ENCODE data around the gene SDHAF3.
"Not testable (repeated sequence)": the region's sequence is repeated elsewhere in the genome, so short reads cannot be mapped to it uniquely, and the experiment has no call there.

Gene SDHAF3

DNA sequence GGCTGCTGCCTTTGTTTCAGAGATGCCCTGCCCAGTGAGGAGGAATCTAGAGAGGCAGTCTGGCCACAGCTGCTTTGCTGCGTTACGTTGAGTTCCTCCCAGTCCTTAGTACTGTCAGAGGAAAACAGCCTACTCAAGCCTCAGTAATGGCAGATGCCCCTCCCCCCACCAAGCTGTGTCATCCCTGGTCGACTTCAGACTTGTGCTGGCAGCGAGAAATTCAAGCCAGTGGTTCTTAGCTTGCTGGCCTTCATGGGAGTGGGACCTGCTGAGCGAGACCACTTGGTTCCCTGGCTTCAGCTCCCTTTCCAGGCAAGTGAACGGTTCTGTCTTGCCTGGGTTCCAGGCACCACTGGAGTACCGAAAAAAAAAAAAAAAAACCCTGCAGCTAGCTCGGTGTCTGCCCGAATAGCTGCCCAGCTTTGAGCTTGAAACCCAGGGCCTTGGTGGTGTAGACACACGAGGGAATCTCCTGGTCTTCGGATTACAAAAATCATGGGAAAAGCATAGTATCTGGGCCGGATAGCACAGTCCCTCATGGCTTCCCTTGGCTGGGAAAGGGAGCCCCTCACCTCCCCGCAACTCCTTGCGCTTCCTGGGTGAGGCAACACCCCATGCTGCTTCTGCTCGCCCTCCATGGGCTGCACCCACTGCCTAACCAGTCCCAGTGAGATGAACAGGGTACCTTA, 9.1 kb downstream of the SDHAF3 start:
- no peak for DNase-seq (ENCODE audit: low read depth)

DNA sequence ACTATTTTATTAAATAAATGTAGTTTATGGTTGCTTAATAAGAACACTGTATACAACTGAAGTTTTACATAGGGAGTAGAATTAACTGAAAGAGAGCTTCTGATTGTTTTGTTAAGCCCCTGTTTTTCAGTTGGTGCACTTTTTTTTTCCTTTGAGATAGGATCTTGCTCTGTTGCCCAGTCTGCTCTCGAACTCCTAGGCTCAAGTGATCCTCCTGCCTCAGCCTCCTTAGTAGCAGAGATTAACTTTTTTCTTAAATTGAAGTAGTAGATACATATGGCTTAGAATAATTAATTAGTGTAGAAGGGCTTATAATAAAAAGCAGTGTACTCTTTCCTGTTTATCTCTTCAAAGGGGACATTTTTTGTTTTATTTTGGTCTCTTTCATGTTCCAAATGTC, 11.2 kb downstream of the SDHAF3 start:
- no peak for DNase-seq (ENCODE audit: low read depth)

DNA sequence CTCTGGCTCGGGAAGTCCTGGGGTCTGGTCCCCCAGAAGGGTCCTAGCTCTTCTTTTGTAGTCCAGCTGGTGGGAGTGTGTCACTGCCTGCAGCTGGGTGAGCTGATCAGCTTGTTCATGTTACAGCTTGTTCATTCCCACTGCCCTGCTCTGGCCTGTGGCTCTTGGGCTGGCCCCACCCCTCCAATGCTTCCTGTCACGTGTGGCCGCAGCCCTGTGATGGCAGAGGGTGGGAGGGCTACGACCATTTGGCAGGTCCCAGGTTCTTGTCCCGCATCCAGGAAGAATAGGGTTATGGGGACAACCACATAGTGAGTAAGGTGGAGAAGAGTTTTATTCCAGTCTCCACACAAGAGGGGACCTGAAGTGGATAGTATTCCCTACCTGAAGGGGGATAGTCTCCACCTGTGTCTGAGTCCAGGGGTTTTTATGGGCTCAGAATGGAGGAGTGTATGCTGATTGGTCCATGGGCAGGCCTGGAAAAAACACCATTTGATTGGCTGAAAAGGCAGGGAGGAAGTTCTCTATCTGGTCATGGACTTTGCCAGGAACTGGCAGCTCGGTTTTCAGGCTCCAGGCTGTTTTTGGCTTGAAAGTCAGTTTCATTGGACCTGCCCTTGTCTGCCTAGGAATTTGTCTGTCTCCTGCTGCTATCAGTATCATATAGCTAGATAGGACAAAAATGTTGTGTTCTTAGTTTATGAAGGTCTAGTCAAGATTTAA, 13.1 kb downstream of the SDHAF3 start:
- no peak for DNase-seq (ENCODE audit: low read depth)

DNA sequence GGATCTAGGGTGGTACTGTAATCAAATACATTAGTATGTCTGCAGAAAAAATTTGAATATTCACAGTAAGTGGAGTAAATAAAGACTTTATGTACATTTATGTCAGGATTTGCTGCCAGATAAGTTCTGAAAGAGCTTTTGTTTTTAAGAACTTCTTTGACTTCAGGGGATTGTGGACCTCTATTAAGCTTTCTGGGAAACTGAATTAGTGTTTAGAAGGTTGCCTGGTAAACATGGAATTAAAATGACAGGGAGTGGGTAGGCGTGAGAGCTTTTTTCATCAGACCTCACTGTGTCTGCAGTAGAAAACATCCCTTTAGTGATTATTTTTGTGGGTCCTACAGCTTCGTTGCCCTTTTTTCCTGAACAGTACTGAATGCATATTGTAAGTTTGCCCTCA, 15.7 kb downstream of the SDHAF3 start:
- no peak for DNase-seq (ENCODE audit: low read depth)

DNA sequence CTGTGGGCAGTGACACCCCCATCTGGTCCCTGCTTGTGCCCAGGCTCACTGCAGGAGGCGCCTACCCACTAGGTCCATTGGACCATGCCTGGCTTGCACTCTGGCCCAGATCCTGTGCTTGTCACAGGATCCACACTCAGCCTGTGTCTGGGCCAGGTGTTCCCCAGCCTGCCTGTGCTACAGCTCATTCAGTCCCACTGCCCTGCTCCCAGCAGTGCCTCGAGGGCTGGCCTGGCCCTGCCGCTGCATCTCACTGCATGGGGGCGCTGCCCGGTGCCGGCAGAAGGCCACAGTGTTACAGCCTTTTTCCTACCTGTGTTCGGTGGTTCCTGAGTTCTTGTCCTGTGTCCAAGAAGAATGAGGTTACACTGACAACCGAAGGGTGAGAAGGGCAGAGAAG, 21.3 kb downstream of the SDHAF3 start:
- DNase-seq (ENCODE audit: low read depth) = no peak

DNA sequence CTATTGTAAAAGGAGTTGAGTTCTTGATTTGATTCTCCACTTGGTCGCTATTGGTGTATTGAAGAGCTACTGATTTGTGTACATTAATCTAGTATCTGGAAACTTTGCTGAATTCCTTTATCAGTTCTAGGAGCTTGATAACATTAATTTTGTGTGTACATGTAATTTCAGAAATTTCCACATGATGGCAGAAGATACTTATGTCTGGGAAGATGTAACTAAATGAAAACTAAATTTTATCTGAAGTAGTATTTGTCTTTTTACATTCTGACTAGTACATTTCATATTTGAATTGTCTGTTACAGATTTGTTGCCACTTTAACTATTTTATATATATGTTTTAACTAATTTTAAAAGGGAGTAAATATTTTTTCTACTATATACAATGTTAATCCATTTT, 27.6 kb downstream of the SDHAF3 start:
- DNase-seq (ENCODE audit: low read depth) = peak; percentile 46

DNA sequence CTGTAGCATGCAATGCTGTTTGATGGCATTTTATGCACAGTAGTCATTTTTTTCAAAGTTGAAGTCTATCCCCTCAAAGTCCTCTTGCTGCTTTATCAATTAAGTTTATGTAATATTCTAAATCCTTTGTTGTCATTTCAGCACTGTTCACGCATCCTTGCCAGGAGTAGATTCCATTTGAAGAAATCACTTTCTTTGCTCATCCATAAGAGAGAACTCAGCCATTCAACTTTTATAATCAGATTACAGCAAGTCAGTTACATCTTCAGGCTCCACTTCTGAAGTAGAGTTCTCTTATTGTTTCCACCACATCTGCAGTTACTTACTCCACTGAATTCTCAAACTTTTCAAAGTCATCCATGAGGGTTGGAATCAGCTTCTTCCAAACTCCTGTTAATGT, 32.3 kb downstream of the SDHAF3 start:
- DNase-seq (ENCODE audit: low read depth) = no peak

DNA sequence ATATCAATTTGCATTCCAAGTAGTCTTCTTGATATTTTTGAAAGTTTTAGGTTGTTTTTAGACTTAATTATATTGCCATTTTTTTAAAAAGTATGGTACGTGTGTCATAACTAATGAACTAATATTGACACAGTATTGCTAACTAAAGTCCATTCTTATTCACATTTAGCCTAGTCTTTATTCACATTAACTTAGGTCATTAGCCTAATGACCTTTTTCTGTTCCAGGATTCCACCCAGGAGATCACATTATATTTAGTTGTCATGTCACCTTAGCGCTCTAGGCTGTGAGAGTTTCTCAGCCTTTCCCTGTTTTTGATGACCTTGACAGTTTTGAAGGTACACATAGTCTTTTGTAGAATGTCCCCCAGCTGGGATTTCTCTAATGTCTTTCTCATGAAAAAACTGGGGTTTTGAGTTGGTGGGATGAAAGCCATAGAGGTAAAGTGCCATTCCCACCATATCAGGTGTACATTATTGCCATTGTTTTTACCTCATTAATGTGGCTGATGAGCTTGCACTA, 38.5 kb downstream of the SDHAF3 start:
- no peak for DNase-seq (ENCODE audit: low read depth)

DNA sequence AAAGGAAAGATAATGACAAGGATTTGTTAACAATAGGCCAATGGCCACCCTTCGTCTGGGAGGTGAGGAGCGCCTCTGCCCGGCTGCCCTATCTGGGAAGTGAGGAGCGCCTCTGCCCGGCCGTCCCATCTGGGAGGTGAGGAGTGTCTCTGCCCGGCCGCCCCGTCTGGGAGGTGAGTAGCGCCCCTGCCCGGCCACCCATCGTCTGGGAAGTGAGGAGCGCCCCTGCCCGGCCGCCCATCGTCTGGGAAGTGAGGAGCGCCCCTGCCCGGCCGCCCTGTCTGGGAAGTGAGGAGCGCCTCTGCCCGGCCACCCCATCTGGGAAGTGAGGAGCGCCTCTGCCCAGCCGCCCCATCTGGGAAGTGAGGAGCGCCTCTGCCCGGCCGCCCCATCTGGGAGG, 42.5 kb downstream of the SDHAF3 start:
- DNase-seq (ENCODE audit: low read depth) = not testable (repeated sequence)

DNA sequence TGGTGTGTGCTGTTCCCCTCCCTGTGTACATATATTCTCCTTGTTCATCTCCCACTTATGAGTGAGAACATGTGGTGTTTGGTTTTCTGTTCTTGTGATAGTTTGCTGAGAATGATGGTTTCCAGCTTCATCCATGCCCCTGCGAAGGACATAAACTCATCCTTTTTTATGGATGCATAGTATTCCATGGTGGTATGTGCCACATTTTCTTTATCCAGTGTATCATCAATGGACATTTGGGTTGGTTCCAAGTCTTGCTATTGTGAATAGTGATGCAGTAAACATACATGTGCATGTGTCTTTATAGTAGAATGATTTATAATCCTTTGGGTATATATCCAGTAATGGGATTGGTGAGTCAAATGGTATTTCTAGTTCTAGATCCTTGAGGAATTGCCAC, 44.1 kb downstream of the SDHAF3 start:
- DNase-seq (ENCODE audit: low read depth) = not testable (repeated sequence)

DNA sequence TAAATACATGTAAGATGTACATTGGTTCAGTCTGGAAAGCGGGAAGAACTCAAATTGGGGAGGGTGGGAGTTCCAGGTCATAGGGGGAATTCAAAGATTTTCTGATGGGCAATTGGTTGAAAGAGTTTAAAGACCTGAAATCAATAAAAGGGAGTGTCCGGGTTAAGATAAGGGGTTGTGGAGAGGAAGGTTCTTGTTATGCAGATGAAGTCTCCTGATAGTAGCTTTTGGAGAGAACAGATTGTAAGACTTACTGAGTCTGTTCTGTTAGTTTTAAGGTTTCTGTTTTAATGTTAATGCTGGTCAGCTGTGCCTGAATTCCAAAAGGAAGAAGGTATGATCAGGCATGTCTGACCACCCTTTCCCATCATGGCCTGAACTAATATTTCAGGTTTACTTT, 48.8 kb downstream of the SDHAF3 start:
- no peak for DNase-seq (ENCODE audit: low read depth)

DNA sequence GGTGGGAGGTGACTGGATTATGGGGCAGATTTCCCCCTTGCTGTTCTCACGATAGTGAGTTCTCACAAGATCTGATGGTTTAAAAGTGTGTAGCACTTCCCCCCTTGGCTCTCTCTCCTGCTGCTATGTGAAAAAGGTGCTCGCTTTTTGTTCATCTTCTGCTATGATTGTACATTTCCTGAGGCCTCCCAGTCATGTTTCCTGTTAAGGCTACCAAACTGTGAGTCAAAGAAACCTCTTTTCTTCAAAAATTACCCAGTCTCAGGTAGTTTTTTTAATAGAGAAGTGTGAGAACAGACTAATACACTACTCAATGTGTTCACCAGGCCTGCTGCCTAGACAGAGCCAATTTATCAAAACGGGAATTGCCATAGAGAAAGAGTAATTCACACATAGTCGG, 49.7 kb downstream of the SDHAF3 start:
- no peak for DNase-seq (ENCODE audit: low read depth)

DNA sequence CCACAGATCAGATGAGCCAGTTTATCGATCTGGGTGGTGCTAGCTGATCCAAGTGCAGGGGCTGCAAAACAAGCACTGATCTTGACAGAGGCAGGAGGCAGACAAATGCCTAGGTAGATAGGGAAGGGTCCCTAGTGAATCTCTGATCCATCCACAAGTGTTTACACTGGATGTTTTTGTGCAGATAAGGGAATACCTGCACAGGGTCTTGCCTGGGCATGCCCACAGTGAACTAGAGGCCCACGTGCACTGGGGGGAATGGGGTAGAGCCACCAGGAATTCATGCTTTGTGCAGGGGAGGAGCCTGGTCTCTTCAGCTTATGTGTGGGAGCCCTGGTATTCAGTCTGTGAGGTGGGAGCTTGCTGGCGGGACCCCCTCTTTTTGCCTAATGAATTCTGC, 50.3 kb downstream of the SDHAF3 start:
- no peak for DNase-seq (ENCODE audit: low read depth)

DNA sequence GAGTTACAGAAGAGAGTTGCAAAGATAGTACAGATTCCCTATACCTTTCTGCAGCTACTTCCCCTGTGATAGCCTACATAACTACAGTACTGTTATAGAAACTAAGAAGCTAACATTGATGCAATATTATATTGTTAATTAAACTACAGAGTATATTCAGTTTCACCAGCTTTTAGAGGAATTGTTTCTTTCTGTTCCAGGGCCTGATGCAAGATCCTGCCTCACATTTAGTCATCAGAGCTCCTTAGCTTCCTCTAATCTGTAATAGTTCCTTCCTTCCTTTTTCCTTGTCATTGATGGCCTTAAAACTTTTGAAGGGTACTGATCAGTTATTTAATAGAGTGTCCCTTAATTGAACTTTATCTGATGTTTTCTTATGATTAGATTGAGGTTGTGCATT, 56.8 kb downstream of the SDHAF3 start:
- peak; percentile 6 for DNase-seq (ENCODE audit: low read depth)

DNA sequence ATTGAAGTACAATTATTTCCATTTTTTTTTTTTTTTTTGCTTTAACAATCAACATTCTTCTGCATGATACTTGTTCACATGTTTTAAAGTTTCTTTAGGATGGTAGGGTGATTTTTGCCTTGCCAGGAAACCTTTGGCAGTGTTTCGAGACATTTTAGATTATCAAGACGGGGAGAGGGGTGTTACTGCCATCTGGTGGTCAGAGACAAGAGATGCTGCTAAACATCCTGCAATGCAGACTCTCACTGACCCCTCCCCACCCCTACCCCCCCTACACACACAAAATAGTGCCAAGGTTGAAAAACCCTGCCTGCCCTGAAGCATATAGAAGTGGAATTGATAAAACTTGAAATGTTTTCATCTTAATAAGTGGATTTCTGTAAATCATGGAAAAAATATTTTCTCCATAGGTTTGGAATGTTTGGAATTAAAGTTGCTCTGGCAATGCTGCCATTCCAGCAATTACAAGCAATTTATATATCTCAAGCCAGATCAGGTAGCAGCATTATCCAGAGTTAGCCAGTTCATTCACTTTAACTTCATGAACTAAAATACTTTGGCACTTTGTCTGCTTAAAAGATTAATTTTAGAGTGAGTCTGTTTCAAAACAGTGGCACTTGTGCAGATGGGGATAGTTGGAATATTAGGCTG, 62.1 kb downstream of the SDHAF3 start:
- DNase-seq (ENCODE audit: low read depth) = peak; percentile 60

DNA sequence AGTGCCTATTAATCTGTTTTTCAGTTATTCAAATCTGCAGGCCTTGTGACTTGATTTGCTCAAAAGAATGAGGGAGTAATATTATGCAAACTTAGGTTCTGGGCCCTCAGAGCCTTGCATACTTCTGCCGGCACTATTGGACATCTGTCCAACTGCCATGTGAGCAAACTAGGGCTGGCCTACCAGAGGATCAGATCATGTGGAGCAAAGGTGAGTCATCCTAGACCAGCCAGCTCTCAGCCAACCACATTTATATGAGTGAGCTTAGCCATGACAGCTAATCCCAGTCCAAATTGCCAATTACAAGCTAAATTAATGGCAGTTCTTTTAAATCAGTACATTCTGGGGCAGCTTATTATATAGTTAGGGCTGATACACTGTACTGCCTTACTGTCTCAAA, 69.6 kb downstream of the SDHAF3 start:
- DNase-seq (ENCODE audit: low read depth) = peak; percentile 48

DNA sequence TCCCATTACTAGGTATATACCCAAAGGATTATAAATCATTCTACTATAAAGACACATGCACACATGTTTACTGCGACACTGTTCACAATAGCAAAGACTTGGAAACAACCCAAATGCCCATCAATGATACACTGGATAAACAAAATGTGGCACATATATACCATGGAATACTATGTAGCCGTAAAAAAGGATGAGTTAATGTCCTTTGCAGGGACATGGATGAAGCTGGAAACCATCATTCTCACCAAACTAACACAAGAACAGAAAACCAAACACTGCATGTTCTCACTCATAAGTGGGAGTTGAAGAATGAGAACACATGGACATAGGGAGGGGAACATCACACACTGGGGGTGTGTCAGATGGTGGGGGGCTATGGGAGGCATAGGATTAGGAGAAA, 78.7 kb downstream of the SDHAF3 start:
- not testable (repeated sequence) for DNase-seq (ENCODE audit: low read depth)

DNA sequence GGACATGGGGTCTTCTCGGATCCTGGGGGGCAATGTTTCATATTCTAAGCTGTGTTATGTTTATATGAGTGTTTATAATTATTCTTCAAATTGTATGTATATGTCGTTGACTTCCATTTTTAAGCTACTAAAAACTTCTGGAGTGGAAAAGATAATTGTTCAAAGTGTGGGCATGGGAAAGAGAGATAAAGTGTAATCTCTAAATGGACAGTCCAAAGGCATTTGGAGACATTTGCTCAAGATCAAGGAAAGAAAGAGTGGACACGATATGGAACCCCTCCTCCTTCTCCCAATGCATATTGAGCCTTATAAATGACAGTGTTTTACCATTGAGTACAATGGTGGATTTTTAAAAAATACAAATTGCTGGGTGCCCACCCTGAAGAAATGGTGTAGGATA, 81.1 kb downstream of the SDHAF3 start:
- DNase-seq (ENCODE audit: low read depth) = no peak

DNA sequence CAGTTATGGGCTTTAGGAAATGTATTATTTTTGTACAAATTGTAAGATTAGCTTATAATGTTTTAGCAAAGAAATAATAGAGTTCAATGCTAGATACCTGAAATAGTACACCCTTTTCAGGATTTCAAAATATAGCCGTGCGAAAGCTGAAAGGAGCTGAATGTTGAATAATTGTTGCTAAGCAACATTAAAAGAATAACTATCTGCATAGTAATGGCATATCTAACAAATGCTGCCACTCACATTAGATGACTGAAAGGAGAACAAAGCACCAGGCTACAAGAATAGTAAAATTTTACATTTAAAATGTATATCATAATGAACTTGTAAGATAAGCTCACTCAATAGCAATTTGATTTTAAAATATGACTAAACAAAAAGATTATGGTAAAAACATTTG, 82.5 kb downstream of the SDHAF3 start:
- DNase-seq (ENCODE audit: low read depth) = no peak

DNA sequence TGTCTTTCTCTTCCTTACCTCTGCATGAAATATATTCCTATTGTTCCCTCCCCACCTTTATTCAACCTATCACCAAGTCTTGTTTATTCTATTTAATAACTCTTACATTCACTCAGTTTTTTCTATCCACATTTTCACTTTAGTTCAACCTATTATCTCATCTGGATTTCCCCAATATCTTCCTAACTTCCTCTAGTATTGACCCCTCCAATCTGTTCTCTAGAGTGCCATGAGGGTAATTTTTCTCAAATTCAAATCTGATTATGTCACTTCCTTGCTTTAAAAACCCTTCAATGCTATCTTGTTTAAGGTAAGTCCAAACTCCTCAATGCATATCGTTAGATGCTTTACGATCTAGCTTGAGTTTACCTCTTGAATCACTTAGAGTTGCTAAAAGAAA, 86.5 kb downstream of the SDHAF3 start:
- DNase-seq (ENCODE audit: low read depth) = no peak

DNA sequence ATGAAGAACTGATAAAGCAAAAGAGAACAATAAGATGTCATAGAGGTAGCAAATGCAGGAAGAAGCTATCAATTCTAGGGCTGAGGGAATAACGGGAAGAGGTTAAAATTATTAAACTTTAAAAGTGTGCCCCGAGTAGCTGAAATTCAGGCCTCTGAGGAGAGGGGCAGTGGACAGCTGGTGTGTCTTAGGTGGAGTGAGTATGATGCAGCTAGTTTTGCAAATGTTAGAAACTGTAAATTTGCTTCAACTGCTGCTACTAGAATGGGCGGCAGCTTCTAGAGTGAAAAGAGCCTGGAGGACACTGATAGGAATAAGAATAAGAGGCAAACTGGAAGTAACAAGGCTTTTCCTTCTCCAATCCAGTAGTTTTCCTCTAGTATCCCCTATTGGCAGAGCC, 87.3 kb downstream of the SDHAF3 start:
- DNase-seq (ENCODE audit: low read depth) = no peak

DNA sequence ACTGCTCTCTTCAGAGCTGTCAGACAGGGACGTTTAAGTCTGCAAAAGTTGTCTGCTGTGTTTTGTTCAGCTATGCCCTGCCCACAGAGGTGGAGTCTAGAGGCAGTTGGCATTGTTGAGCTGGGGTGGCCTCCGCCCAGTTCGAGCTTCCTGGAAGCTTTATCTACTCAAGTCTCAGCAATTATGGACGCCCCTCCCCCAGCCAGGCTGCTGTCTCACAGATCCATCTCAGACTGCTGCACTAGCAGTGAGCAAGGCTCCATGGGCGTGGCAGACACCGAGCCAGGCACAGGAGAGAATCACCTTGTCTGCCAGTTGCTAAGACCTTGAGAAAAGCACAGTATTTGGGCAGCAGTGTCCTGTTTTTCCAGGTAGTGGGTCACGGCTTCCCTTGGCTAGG, 98.1 kb downstream of the SDHAF3 start:
- no peak for DNase-seq (ENCODE audit: low read depth)

DNA sequence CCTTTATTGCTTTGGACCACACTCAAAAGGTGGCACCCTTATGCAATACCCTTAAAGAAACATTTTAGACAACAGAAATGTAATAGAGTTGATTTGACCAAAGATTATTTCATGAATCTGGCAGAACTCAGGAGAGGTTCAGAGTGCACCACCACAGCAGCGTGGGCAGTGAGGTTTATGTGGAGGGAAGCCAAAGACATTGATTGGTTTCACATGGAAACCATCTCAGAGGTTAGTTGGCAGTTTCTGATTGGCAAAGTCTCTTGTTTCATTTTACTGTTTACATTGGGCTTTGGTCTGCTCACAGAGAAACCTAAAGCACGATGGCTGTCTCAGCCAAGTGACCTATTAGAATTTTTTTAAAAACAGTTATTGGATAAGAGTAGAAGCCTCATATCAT, 101.3 kb downstream of the SDHAF3 start:
- no peak for DNase-seq (ENCODE audit: low read depth)

Measured in ELR (cell line).